HepG2 (cell line): Measurements from ENCODE around the gene ARHGAP5. TPM values are rescaled to one million over a fixed set of nuclear protein-coding genes. Genes with fewer than 3 reads are reported as not detected.

Experiments
- AFF4 ChIP-seq: sonication (generic); formaldehyde crosslinking; IDR thresholded peaks from 2 replicates; pipeline ENCODE4 v1.4.0; 2020; ENCODE audit warnings: missing genetic modification reagents
- CHD2 ChIP-seq: IDR thresholded peaks from 2 replicates; pipeline ENCODE4 v1.6.1; 2011; ENCODE audit warnings: low read depth, low read length, improper control_type of control experiment
- E2F1 ChIP-seq: sonication (generic); formaldehyde crosslinking; IDR thresholded peaks from 2 replicates; pipeline ENCODE4 v1.5.0; 2020; ENCODE audit warnings: missing genetic modification reagents
- EED ChIP-seq: sonication (generic); formaldehyde crosslinking; IDR thresholded peaks from 2 replicates; pipeline ENCODE4 v1.5.0; 2020; ENCODE audit warnings: mild to moderate bottlenecking, missing genetic modification reagents
- HNRNPUL1 ChIP-seq: fragments of 200-400 bp; formaldehyde crosslinking; IDR thresholded peaks from 2 replicates; pipeline ENCODE4 v1.6.1; 2017; ENCODE audit warnings: low read depth, mild to moderate bottlenecking, low read length, moderate library complexity
- KAT2B ChIP-seq: fragments of 150-350 bp; IDR thresholded peaks from 2 replicates; pipeline ENCODE4 v1.6.1; 2014; ENCODE audit warnings: low read depth, low read length, borderline replicate concordance
- MAX ChIP-seq: IDR thresholded peaks from 2 replicates; pipeline ENCODE4 v1.6.1; 2012; ENCODE audit warnings: inconsistent platforms
- MED1 ChIP-seq: sonication (generic); formaldehyde crosslinking; IDR thresholded peaks from 2 replicates; pipeline ENCODE4 v1.4.0; 2020; ENCODE audit warnings: missing genetic modification reagents
- MLX ChIP-seq: IDR thresholded peaks from 2 replicates; pipeline ENCODE4 v1.6.1; 2016
- RARA ChIP-seq: IDR thresholded peaks from 2 replicates; pipeline ENCODE4 v1.6.1; 2016; ENCODE audit warnings: missing genetic modification reagents, missing compliant biosample characterization
- REL ChIP-seq: sonication (generic); formaldehyde crosslinking; conservative IDR thresholded peaks from 2 replicates; pipeline ENCODE4 v1.8.0; 2022; ENCODE audit warnings: mild to moderate bottlenecking, missing genetic modification reagents, moderate library complexity
- SRSF1 ChIP-seq: fragments of 200-400 bp; formaldehyde crosslinking; optimal IDR thresholded peaks from 2 replicates; pipeline ENCODE3; 2017; ENCODE audit warnings: mild to moderate bottlenecking, low read depth, low read length, moderate library complexity
- TBX2 ChIP-seq: sonication (generic); formaldehyde crosslinking; IDR thresholded peaks from 2 replicates; pipeline ENCODE4 v1.5.0; 2020; ENCODE audit warnings: missing genetic modification reagents, mild to moderate bottlenecking, borderline replicate concordance
- ZBTB43 ChIP-seq: sonication (generic); formaldehyde crosslinking; conservative IDR thresholded peaks from 2 replicates; pipeline ENCODE4 v1.4.0; 2020; ENCODE audit warnings: missing genetic modification reagents
- ZBTB7A ChIP-seq: sonication (generic); formaldehyde crosslinking; IDR thresholded peaks from 2 replicates; pipeline ENCODE4 v1.8.0; 2022; ENCODE audit warnings: mild to moderate bottlenecking, missing genetic modification reagents
- ZBTB7B ChIP-seq: sonication (generic); formaldehyde crosslinking; IDR thresholded peaks from 2 replicates; pipeline ENCODE4 v1.4.0; 2020; ENCODE audit warnings: missing genetic modification reagents
- ZNF18 ChIP-seq: sonication (generic); formaldehyde crosslinking; IDR thresholded peaks from 2 replicates; pipeline ENCODE4 v1.8.0; 2022; ENCODE audit warnings: mild to moderate bottlenecking, missing genetic modification reagents; ENCODE audit not compliant: insufficient replicate concordance
- ZNF644 ChIP-seq: IDR thresholded peaks from 2 replicates; pipeline ENCODE4 v1.6.1; 2016; ENCODE audit warnings: low read depth
- ZNF75D ChIP-seq: sonication (generic); formaldehyde crosslinking; IDR thresholded peaks from 2 replicates; pipeline ENCODE4 v1.8.1; 2023; ENCODE audit warnings: missing genetic modification reagents, mild to moderate bottlenecking, borderline replicate concordance
- ZNF766 ChIP-seq: sonication (generic); formaldehyde crosslinking; IDR thresholded peaks from 2 replicates; pipeline ENCODE4 v1.5.0; 2020; ENCODE audit warnings: missing genetic modification reagents, borderline replicate concordance
- ZNF775 ChIP-seq: sonication (generic); formaldehyde crosslinking; IDR thresholded peaks from 2 replicates; pipeline ENCODE4 v1.4.0; 2020; ENCODE audit warnings: missing genetic modification reagents, mild to moderate bottlenecking, moderate library complexity, borderline replicate concordance
- ZSCAN29 ChIP-seq: sonication (generic); formaldehyde crosslinking; conservative IDR thresholded peaks from 2 replicates; pipeline ENCODE4 v1.4.0; 2020; ENCODE audit warnings: mild to moderate bottlenecking, missing genetic modification reagents
- polyA plus RNA-seq, 8 experiments: library from polyadenylated mRNA; depleted of rRNA in 3 of 8; stranded (reverse) in 7 of 8; unstranded in 1 of 8; fragments of >200 nt; fragmentation: Illumina TruSeq in 4 of 8; extraction: Trizol in 4 of 8; gene quantifications; 2 replicates each; pipeline versions ENCODE4 v1.2.1 to v1.2.3, GENCODE V29; 2011 to 2016; ENCODE audit warnings: low read depth in 4 of 8, missing spikeins in 1 of 8, mixed read lengths in 1 of 8; ENCODE audit not compliant: insufficient read depth in 1 of 8
- total RNA-seq, 5 experiments: library from RNA; depleted of rRNA; stranded (reverse); fragments of >200 nt; fragmentation: Illumina TruSeq; extraction: Trizol; gene quantifications; 2 replicates each; pipeline ENCODE4 v1.2.3, GENCODE V29; 2016; ENCODE audit warnings: low read depth in 1 of 5

ARHGAP5 gene
- total and polyA plus RNA-seq, 2 of the 13 experiments (the other 11 are each of a cell fraction or from before 2014, with no cell fraction given), result 33.7 to 144 TPM

GRCh38 chr14:32078858-32079216 lies 1.7 kb downstream of the ARHGAP5 start (continued):
- peak; percentile 92 for TF ChIP-seq KAT2B
- no peak for TF ChIP-seq ZNF644 (CRISPR knock-in tag)
- TF ChIP-seq ZNF775 (CRISPR knock-in tag), result no peak
- TF ChIP-seq ZSCAN29 (CRISPR knock-in tag), result no peak
- peak; percentile 45; the same call in 1 of the 2 replicates for TF ChIP-seq RARA (CRISPR knock-in tag)
- peak; percentile 43 for TF ChIP-seq ZNF18 (CRISPR knock-in tag)
- no peak for TF ChIP-seq REL (CRISPR knock-in tag)
- no peak for TF ChIP-seq AFF4 (CRISPR knock-in tag)
- TF ChIP-seq TBX2, result no peak
- TF ChIP-seq HNRNPUL1, result no peak
- TF ChIP-seq E2F1 (CRISPR knock-in tag), result no peak
- no peak for TF ChIP-seq ZBTB7B
- no peak for TF ChIP-seq ZBTB43 (CRISPR knock-in tag)
- no peak for TF ChIP-seq MAX
- TF ChIP-seq CHD2, result no peak
- no peak for TF ChIP-seq SRSF1
- no peak for TF ChIP-seq ZBTB7A (CRISPR knock-in tag)
- no peak for TF ChIP-seq MED1 (CRISPR knock-in tag)
- no peak for TF ChIP-seq ZNF766 (CRISPR knock-in tag)
- TF ChIP-seq EED (CRISPR knock-in tag), result no peak
- TF ChIP-seq ZNF75D (CRISPR knock-in tag), result no peak
- TF ChIP-seq MLX (CRISPR knock-in tag), result 0 out of 2 replicates have a peak, but pooled peaks have one; percentile 4
